NCI-H2107 (cell line): ENCODE measurements around the gene KLHDC4.
"Not testable (repeated sequence)": the region's sequence is repeated elsewhere in the genome, so short reads cannot be mapped to it uniquely, and the experiment has no call there.

Source experiments
- DNase-seq: peaks from one replicate; lab custom pipeline; 2025; lab: John Stamatoyannopoulos, UW

KLHDC4 gene

GRCh38 chr16:87765776-87766484 is at the start of gene KLHDC4:
TSS of gene KLHDC4 (minus strand) at chr16:87765986. CDS start at chr16:87765890, 96 bp downstream.
- peak; percentile 44 for DNase-seq

GRCh38 chr16:87815567-87815966 is 49.8 kb upstream of the KLHDC4 start:
- DNase-seq, result no peak

GRCh38 chr16:87812200-87812656 is 46.4 kb upstream of the KLHDC4 start:
- no peak for DNase-seq

GRCh38 chr16:87811454-87811853 is 45.7 kb upstream of the KLHDC4 start:
- not testable (repeated sequence) for DNase-seq

GRCh38 chr16:87809150-87809902 is 43.5 kb upstream of the KLHDC4 start:
- no peak for DNase-seq

- no peak for DNase-seq
These were observed 42.3 kb upstream of the KLHDC4 start for GRCh38 chr16:87808108-87808507.

GRCh38 chr16:87806641-87807546 is 41.1 kb upstream of the KLHDC4 start:
- peak; percentile 93 for DNase-seq

GRCh38 chr16:87806261-87806640 is 40.5 kb upstream of the KLHDC4 start:
- no peak for DNase-seq

GRCh38 chr16:87803385-87803784 is 37.6 kb upstream of the KLHDC4 start:
- DNase-seq, result no peak

- DNase-seq, result no peak
These were observed 36.9 kb upstream of the KLHDC4 start for GRCh38 chr16:87802670-87803069.

GRCh38 chr16:87801679-87802259 is 36.0 kb upstream of the KLHDC4 start:
- DNase-seq, result no peak

GRCh38 chr16:87800497-87800896 is 34.7 kb upstream of the KLHDC4 start:
- peak; percentile 38 for DNase-seq

GRCh38 chr16:87795336-87795735 is 29.6 kb upstream of the KLHDC4 start:
- DNase-seq, result no peak

GRCh38 chr16:87794485-87795078 is 28.8 kb upstream of the KLHDC4 start:
- DNase-seq, result no peak

GRCh38 chr16:87792205-87792565 is 26.4 kb upstream of the KLHDC4 start:
- no peak for DNase-seq

GRCh38 chr16:87791295-87792204 is 25.8 kb upstream of the KLHDC4 start:
- DNase-seq, result no peak

- DNase-seq, result no peak
These were observed 24.7 kb upstream of the KLHDC4 start for GRCh38 chr16:87790292-87791100.

- no peak for DNase-seq
These were observed 23.9 kb upstream of the KLHDC4 start for GRCh38 chr16:87789437-87790291.
